NB4 (cell line): Measurements from ENCODE around the gene FKBP14.

Experiments used
- DNase-seq: peaks from one replicate; pipeline ENCODE4 v3.0.0; 2010; ENCODE audit warnings: low read depth
- H3K4me3 ChIP-seq: one replicate; pipeline ENCODE4 v1.5.1; 2011; ENCODE audit warnings: mild to moderate bottlenecking, low read depth, low read length, moderate library complexity
- MAX ChIP-seq: IDR thresholded peaks from 2 replicates; pipeline ENCODE4 v1.6.1; 2011; ENCODE audit warnings: low read depth, low read length
- MYC ChIP-seq: IDR thresholded peaks from 2 replicates; pipeline ENCODE4 v1.6.1; 2011; ENCODE audit warnings: low read depth, low read length
- POLR2A ChIP-seq: IDR thresholded peaks from 2 replicates; pipeline ENCODE4 v1.6.1; 2011; ENCODE audit warnings: mild to moderate bottlenecking; ENCODE audit not compliant: insufficient read length; ENCODE audit errors: extremely low read depth
- TF ChIP-seq, protein P1 (sequence below): IDR thresholded peaks from one replicate; pipeline ENCODE4 v1.5.1; 2012; ENCODE audit warnings: low read depth, low read length

Gene FKBP14

DNA sequence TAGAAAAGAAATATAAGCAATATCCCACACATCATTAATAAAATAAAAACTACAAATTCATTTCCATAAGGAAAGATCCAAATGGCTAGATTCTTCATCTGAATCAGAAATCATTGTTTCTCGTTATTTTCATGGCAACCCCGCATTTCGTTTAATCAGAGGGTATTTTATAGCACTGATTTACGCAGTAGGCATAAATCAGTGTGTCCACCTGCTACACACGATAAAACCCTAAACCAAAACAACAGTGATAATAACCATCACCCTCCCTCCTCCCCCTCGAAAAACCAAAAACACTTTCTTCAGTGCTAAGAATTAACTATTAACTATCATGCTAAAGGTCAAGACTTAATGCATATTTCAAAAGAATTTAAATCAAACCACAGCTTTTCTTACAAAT lies 16.5 kb downstream of the FKBP14 start:
- no peak for DNase-seq
- TF ChIP-seq, protein P1, sequence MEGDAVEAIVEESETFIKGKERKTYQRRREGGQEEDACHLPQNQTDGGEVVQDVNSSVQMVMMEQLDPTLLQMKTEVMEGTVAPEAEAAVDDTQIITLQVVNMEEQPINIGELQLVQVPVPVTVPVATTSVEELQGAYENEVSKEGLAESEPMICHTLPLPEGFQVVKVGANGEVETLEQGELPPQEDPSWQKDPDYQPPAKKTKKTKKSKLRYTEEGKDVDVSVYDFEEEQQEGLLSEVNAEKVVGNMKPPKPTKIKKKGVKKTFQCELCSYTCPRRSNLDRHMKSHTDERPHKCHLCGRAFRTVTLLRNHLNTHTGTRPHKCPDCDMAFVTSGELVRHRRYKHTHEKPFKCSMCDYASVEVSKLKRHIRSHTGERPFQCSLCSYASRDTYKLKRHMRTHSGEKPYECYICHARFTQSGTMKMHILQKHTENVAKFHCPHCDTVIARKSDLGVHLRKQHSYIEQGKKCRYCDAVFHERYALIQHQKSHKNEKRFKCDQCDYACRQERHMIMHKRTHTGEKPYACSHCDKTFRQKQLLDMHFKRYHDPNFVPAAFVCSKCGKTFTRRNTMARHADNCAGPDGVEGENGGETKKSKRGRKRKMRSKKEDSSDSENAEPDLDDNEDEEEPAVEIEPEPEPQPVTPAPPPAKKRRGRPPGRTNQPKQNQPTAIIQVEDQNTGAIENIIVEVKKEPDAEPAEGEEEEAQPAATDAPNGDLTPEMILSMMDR, result no peak
- TF ChIP-seq MYC (no peak), POLR2A (no peak), MAX (no peak)
- no peak overlapping the region for H3K4me3 ChIP-seq

DNA sequence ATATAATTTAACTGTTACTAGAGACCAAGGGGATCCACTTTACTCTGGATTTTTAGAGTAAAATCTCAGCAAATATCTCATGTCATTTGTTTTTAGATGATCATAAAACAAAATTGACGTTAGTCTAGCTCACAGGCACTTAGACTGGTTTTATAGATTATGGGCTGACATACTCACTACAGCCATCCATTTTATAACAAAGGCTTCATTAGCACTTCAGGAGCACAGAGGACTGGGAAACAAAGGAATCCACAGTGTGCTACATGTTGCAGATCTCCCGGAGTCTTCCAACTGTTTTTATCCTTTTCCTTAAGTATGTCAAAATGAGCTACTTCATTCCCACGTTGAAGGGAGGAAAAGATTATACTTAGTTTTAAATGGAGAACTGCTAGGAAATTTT lies 21.0 kb downstream of the FKBP14 start:
- DNase-seq, result no peak
- TF ChIP-seq MYC, result no peak
- TF ChIP-seq MAX, result no peak
- TF ChIP-seq, protein P1, result no peak
- no peak for TF ChIP-seq POLR2A
- H3K4me3 ChIP-seq, result no peak overlapping the region

GRCh38 chr7:30003098-30003497 lies 23.4 kb downstream of the FKBP14 start:
- TF ChIP-seq POLR2A, result no peak
- TF ChIP-seq MAX, result no peak
- TF ChIP-seq, protein P1, result no peak
- TF ChIP-seq MYC, result no peak
- no peak overlapping the region for H3K4me3 ChIP-seq
- no peak for DNase-seq

GRCh38 chr7:30001998-30002397 lies 24.5 kb downstream of the FKBP14 start:
- DNase-seq, result peak; percentile 21
- no peak overlapping the region for H3K4me3 ChIP-seq
- no peak for TF ChIP-seq POLR2A
- TF ChIP-seq, protein P1, result no peak
- no peak for TF ChIP-seq MYC
- no peak for TF ChIP-seq MAX

DNA sequence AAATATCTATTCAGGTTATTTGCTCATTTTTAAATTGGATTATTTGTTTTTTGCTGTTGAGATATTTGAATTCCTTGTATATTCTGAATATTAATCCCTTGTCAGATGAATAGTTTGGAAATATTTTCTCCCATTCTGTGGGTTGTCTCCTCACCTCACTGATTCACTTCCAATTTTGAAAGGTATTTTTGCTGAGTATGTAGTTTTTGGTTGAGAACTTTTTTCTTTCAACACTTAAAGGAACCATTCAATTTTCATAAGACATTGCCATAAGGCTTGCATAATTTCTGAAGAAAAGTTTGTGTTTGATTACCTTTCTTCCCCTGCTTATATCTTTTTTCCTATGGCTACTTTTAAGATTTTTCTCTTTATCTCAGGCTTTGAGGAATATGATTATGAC lies 28.0 kb downstream of the FKBP14 start:
- no peak for DNase-seq
- no peak for TF ChIP-seq MAX
- TF ChIP-seq, protein P1, result no peak
- no peak for TF ChIP-seq POLR2A
- TF ChIP-seq MYC, result no peak
- H3K4me3 ChIP-seq, result no peak overlapping the region

DNA sequence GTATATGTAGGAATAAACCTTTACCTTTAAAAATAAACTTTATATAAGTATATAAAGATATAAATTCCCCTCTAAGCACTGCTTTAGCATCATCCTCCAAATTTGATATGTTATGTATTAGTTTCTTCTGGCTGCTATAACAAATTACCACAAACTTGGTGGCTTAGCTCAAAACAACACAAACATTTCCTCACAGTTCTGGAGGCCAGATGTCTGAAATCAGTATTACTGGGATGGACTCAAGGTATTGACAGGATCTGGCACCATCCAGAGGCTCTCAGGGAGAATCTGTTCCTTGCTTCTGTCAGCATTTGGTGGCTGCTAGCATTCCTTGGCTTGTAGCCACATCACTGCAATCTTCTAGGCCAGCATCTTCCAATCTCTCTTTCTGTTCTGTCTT lies 30.2 kb downstream of the FKBP14 start:
- no peak for TF ChIP-seq POLR2A
- TF ChIP-seq, protein P1, result no peak
- no peak for TF ChIP-seq MYC
- no peak for TF ChIP-seq MAX
- DNase-seq, result no peak
- no peak overlapping the region for H3K4me3 ChIP-seq
